ENCODE data around the gene TTC33. TPM values are rescaled to one million over a fixed set of nuclear protein-coding genes. Genes with fewer than 3 reads are reported as not detected.

Gene TTC33
- total and polyA plus RNA-seq, 2 of the 13 experiments (the other 11 are each of a cell fraction or from before 2014, with no cell fraction given) = 4.5 to 20.0 TPM

- TF ChIP-seq PAXIP1 (CRISPR knock-in tag; conservative IDR thresholded peaks at IDR 0.05) = 0 out of 2 replicates have a peak, but pooled peaks have one; percentile 36
Measured at GRCh38 chr5:40601198-40601868, 154.4 kb downstream of the TTC33 start (continued).

GRCh38 chr5:40600383-40600782 lies 155.4 kb downstream of the TTC33 start:
- no peaks in the 10 kb centered on the region for H3K36me3 ChIP-seq (replicated peaks in 1 of 2; ENCODE audit: control insufficient read depth in 1 of 2, insufficient read depth in 2 of 2, low read length in 2 of 2)
- in situ Hi-C loops (cut with HindIII; ENCODE audit: extremely low pct_ligation_motif_present, low pct_unique_long_range_greater_than_20kb) = no loop called here
- DNase-seq (ENCODE audit: low spot score) (no peak), ATAC-seq (no peak), FAIRE-seq (no peak)
- WGBS (ENCODE audit: low lambda C conversion rate) = 12% methylated on average over 1 of the region's 1 CpG
- ChIA-PET POLR2A (no interaction called here), CTCF (ENCODE audit: low intra/inter-chr PET ratio, low total read pairs) (no interaction called here)
- peaks cover 18% of the 10 kb centered on the region for H3K4me1 ChIP-seq (ENCODE audit: insufficient read depth, low read length)
- intact Hi-C loops (cut with micrococcal nuclease; ENCODE audit: unreplicated experiment) = no loop called here
- no peaks in the 10 kb centered on the region for H3K9me3 ChIP-seq (ENCODE audit: low read length)
- BruUV-seq (replicated peaks) = no TSS peak
- H4K20me1 ChIP-seq (ENCODE audit: insufficient read depth, low read length) = no peaks in the 10 kb centered on the region
- H3K9ac ChIP-seq (ENCODE audit: insufficient read depth, low read depth, low read length) = no peak overlapping the region
- TF ChIP-seq MAZ (IDR thresholded peaks at IDR 0.05; ENCODE audit: borderline replicate concordance, low read depth, low read length) (no peak), MAZ (CRISPR knock-in tag; IDR thresholded peaks at IDR 0.05; ENCODE audit: low read depth) (no peak), E2F5 (CRISPR knock-in tag; conservative IDR thresholded peaks at IDR 0.05) (no peak), RFXANK (CRISPR knock-in tag; IDR thresholded peaks at IDR 0.05) (no peak), DNMT1 (CRISPR knock-in tag; IDR thresholded peaks at IDR 0.05) (no peak), TBX2 (CRISPR knock-in tag; IDR thresholded peaks at IDR 0.05; ENCODE audit: borderline replicate concordance) (no peak), ZNF776 (CRISPR knock-in tag; IDR thresholded peaks at IDR 0.05) (no peak), RBAK (CRISPR knock-in tag; IDR thresholded peaks at IDR 0.05) (no peak), REPIN1 (CRISPR knock-in tag; IDR thresholded peaks at IDR 0.05; ENCODE audit: borderline replicate concordance, low read depth) (no peak), HOXA7 (CRISPR knock-in tag; IDR thresholded peaks at IDR 0.05) (no peak), ATF3 (CRISPR knock-in tag; IDR thresholded peaks at IDR 0.05) (no peak), PTBP1 (IDR thresholded peaks at IDR 0.05; ENCODE audit: low read depth, low read length, poor library complexity, severe bottlenecking) (no peak)
- H3K27me3 ChIP-seq (ENCODE audit: control insufficient read depth in 1 of 2, insufficient read depth in 2 of 2, low read length in 2 of 2) = no peaks in the 10 kb centered on the region
- H2AFZ ChIP-seq (ENCODE audit: low read length) = no peak overlapping the region
- H3K79me2 ChIP-seq (ENCODE audit: insufficient read depth, low read length) = no peaks in the 10 kb centered on the region
- no peak overlapping the region for H3K27ac ChIP-seq (ENCODE audit: extremely low read length, insufficient read depth, low read length)
- H3K4me2 ChIP-seq (ENCODE audit: low read depth, low read length) = no peak overlapping the region
- H3K4me3 ChIP-seq (replicated peaks in 1 of 3; ENCODE audit: insufficient read depth in 1 of 3, low read depth in 2 of 3, low read length in 3 of 3) = no peak overlapping the region
